Right kidney (tissue), 9 donors: Measurements from ENCODE around the gene SENP5.
"Not testable (repeated sequence)": the region's sequence is repeated elsewhere in the genome, so short reads cannot be mapped to it uniquely, and the experiment has no call there.

Experiments
- DNase-seq: peaks from one replicate; pipeline ENCODE4 v3.0.0-alpha.2; 2016
- long read RNA-seq, 8 donors: transcript quantifications; one replicate each; lab custom pipeline, GENCODE V29; 2026

SENP5 gene, protein sequence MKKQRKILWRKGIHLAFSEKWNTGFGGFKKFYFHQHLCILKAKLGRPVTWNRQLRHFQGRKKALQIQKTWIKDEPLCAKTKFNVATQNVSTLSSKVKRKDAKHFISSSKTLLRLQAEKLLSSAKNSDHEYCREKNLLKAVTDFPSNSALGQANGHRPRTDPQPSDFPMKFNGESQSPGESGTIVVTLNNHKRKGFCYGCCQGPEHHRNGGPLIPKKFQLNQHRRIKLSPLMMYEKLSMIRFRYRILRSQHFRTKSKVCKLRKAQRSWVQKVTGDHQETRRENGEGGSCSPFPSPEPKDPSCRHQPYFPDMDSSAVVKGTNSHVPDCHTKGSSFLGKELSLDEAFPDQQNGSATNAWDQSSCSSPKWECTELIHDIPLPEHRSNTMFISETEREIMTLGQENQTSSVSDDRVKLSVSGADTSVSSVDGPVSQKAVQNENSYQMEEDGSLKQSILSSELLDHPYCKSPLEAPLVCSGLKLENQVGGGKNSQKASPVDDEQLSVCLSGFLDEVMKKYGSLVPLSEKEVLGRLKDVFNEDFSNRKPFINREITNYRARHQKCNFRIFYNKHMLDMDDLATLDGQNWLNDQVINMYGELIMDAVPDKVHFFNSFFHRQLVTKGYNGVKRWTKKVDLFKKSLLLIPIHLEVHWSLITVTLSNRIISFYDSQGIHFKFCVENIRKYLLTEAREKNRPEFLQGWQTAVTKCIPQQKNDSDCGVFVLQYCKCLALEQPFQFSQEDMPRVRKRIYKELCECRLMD
- long read RNA-seq, donor 1, partial matches to known transcripts, result 0 of 3 reads
- long read RNA-seq, donor 1, other reads (novel, unspliced or antisense), result 0 of 3 reads
- long read RNA-seq, donor 2, partial matches to known transcripts, result 0 of 1 reads
- long read RNA-seq, donor 2, other reads (novel, unspliced or antisense), result 0 of 1 reads
- long read RNA-seq, donor 3, partial matches to known transcripts, result 0 of 1 reads
- long read RNA-seq, donor 3, other reads (novel, unspliced or antisense), result 0 of 1 reads
- long read RNA-seq, donor 4, transcript SENP5-206 (2 exons, 765 nt), result major isoform, 5 of 14 reads
- long read RNA-seq, donor 4, partial matches to known transcripts, result 7 of 14 reads
- long read RNA-seq, donor 4, other reads (novel, unspliced or antisense), result 0 of 14 reads
- long read RNA-seq, donor 5, full-length matches to known transcripts, result 4 of 10 reads
- long read RNA-seq, donor 5, partial matches to known transcripts, result 6 of 10 reads
- long read RNA-seq, donor 5, other reads (novel, unspliced or antisense), result 0 of 10 reads
- long read RNA-seq, donor 6, full-length matches to known transcripts, result 2 of 7 reads
- long read RNA-seq, donor 6, partial matches to known transcripts, result 5 of 7 reads
- long read RNA-seq, donor 6, other reads (novel, unspliced or antisense), result 0 of 7 reads
- long read RNA-seq, donor 7, full-length matches to known transcripts, result 5 of 17 reads
- long read RNA-seq, donor 7, partial matches to known transcripts, result 12 of 17 reads
- long read RNA-seq, donor 7, other reads (novel, unspliced or antisense), result 0 of 17 reads
- long read RNA-seq, donor 8, full-length matches to known transcripts, result 3 of 23 reads
- long read RNA-seq, donor 8, partial matches to known transcripts, result 20 of 23 reads
- long read RNA-seq, donor 8, other reads (novel, unspliced or antisense), result 0 of 23 reads

DNA sequence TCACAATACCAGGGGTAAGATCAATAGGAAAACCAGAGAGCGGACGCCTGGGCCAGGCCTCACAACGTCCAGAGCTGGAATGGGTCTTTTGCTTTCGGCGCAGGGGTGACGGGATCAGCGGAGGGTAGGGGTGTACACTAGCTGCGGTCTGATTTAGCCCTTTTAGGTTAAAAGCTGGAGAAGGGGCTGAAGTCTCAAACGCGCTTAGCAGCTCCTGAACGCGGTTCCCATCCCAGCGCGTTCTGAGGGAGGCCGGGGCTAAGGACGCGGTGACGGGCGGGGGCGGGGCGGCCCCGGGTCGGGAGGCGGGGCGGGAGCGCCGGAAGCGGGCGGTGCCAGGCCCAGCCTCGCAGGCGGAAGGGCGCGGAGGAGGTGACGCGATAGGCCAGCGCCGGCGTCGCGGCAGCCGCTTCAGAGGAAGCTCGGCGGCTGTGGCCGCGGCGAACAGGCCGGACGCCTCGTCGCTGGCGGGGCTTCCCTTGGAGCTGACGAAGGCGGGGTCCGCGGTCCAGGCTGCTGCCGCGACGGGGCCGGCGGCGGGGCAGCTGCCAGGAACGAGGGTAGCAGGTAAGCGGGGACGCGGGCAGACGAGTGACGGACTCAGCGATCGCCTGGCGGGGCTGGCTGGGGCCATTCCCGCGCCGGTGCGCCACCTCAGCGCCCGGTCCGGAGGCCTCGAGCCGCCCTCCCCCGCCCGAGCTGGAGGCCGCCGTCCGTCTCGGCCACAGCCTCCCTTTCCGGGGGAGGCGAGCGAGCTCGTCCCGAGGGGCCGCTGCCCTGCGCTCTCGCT is at the start of gene SENP5:
SENP5 (plus strand) TSS at position 414 of the 790 bp plus-strand sequence. CDS start 17,262 bp downstream, outside the sequence.
- DNase-seq, result peak; percentile 97

DNA sequence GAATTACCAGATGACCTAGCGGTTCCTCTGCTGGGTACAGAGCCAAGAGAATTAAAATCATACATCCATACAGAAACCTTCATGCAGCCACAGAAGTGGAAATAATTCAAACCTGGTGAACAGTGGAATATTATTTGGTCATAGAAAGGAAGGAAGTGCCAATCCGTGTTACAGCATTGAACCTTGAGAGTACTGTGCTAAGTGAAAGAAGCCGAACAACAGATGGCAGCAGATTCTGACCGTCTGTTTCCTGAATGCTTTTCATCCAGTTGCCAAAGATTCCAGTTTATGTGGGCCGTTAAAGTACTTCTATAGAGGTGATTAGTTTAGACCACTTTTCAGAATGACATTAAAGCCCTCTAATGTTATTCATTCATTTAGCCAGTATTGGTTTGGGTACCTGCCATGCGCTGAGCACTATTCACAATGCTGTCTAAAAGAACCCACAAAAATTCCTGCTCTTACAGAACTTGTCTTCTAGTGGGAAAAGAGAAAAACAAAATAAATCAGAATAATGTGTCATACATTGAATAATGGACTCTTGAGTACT is 45.8 kb upstream of the SENP5 start:
- DNase-seq, result no peak

DNA sequence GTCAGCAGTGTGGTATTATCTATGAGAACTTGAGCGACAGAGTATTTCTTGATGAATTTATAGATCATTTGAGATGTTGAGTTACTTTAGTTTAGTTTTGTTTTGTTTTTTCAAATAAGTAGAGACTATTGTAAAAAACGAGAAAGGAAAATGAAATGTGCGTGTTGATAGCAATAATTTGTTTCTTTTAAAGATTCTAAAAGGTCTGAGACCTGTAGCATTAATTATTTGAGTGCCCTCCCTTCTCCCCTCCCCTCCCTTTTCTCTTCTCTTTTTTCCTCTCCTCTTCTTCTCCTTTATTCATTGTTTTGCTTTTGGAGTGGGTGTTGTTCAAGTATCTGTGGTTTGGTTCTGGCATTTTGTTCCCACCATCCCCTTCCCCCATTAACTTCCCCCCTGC is 38.1 kb upstream of the SENP5 start:
- not testable (repeated sequence) for DNase-seq

DNA sequence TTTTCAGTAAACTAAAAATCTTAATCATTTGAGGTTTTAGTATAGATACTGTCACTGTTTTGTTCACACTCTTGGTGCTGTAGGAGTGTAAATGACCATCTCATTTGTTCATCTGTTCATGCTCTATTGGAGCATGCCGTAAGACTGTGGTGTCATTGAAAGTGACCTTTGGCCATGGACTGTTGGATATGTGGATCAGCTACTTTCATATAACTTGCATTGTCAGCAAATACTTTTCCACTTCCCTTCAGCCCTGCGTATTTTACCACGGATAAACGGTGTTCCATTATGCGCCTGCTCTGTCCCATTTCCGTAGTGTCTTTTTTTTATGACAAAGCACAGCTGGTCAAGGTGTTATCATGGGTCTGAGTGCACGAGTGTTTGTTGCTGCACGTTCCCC is 32.6 kb upstream of the SENP5 start:
- DNase-seq, result no peak

DNA sequence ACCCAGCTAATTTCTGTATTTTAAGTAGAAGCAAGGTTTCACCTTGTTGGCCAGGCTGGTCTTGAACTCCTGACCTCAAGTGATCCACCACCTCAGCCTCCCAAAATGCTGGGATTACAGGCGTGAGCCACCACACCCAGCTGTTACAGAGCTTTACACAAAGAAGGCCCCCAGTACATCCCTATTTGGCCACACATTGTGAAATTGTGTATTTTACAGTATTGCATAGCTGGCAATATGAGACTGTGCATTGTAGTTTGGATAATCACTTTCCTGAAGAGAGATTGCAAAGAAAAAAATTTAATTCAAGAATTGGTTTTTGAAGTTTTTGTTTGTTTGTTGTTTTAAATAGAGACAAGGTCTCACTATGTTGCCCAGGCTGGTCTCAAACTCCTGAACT is 31.1 kb upstream of the SENP5 start:
- DNase-seq, result not testable (repeated sequence)

DNA sequence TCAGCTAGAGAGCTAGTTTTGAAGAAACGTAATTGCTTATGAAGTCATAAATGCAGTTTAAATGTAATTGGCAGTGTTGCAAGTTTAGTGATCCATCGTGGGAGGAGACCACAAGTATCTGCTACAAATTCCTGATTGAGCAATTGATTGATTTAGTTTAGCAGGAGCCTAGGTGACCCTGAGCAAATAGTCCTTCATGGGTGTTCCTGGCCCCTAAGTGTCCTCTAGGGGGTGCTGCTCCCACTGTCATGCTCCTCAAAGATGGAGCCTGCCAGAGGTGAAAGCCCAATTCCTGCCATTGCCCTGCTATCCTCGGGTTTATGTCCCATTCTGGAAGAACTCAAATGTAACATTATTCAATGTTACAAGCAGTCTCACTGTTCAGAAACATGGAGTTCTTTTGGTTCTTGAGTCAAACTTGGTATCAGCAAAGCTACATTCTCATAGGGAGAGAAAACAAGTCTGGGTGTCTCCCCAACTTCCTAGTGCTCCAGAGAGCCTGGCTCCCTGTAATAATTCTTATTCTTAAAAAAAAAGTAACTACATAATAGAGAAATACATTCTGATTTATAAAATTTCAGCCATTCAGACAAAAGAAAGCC is 29.8 kb upstream of the SENP5 start:
- no peak for DNase-seq

DNA sequence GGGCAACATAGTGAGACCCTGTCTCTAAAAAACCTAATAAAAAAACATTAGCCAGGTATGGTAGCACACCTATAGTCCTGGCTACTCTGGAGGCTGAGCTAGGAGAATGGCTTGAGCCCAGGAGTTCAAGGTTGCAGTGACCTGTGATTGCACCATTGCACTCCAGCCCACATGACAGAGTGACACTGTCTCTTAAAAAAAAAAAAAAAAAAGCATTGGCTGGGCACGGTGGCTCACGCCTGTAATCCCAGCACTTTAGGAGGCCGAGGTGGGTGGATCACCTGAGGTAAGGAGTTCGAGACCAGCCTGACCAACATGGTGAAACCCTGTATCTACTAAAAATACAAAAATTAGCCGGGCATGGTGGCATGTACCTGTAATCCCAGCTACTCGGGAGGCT is 28.4 kb upstream of the SENP5 start:
- DNase-seq, result not testable (repeated sequence)

DNA sequence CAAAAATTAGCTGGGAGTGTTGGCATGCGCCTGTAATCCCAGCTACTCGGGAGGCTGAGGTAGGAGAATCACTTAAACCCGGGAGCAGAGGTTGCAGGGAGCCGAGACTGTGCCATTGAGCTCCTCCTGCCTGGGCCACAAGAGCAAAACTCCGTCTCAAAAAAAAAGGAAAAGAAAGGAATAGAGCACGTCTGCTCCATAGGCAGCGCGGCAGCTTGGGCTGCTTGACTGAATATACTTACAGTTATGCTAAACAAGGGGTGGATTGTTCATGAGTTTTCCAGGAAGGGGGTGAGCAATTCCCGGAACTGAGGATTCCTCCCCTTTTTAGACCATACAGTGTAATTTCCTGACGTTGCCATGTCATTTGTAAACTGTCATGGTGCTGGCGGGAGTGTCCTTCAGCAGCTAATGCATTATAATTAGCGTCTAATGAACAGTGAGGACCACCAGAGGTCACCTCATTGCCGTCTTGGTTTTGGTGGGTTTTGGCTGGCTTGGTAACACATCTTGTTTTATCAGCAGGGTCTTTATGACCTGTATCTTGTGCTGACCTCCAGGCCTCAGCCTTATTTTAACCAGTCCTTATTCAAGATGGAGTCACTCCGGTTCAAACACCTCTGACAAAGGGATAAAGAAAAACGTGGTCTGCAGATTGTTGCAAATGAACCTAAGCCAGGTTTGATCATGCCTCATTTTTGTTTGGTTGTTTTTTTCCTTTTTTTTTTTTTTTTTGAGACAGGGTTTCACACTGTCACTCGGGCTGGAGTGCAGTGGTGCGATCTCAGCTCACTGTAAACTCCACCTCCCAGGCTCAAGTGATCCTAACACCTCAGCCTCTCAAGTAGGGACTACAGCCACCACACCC is 24.9 kb upstream of the SENP5 start:
- DNase-seq, result no peak

DNA sequence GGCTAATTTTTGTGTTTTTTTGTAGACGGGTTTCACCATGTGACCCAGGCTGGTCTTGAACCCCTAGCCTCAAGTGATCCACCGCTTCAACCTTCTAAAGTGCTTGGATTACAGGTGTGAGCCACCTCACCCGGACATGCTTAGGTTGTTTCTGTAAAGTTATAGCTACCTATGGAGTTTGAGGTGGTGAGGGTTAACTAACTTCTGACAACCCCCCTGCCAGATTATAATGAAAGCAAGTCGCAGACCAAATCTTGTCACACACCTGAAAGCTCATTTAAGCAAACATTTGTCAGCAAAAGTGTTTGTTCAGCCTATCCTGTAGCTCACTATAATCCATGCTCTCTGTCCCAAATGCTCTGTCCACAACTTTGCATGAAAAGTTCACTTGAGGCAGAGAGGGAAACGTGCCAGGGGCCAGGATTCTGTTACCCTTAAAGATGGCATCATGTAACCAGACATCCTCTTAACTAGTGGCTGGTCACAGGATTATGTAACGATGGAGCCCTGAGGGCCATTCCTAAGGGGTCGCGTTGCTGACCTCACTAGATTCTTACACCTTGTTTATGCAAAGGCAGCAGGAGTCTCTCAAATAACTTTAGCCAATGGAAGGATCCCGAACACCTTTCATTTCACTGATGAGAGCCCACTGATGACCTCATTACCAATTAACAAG is 24.1 kb upstream of the SENP5 start:
- no peak for DNase-seq

DNA sequence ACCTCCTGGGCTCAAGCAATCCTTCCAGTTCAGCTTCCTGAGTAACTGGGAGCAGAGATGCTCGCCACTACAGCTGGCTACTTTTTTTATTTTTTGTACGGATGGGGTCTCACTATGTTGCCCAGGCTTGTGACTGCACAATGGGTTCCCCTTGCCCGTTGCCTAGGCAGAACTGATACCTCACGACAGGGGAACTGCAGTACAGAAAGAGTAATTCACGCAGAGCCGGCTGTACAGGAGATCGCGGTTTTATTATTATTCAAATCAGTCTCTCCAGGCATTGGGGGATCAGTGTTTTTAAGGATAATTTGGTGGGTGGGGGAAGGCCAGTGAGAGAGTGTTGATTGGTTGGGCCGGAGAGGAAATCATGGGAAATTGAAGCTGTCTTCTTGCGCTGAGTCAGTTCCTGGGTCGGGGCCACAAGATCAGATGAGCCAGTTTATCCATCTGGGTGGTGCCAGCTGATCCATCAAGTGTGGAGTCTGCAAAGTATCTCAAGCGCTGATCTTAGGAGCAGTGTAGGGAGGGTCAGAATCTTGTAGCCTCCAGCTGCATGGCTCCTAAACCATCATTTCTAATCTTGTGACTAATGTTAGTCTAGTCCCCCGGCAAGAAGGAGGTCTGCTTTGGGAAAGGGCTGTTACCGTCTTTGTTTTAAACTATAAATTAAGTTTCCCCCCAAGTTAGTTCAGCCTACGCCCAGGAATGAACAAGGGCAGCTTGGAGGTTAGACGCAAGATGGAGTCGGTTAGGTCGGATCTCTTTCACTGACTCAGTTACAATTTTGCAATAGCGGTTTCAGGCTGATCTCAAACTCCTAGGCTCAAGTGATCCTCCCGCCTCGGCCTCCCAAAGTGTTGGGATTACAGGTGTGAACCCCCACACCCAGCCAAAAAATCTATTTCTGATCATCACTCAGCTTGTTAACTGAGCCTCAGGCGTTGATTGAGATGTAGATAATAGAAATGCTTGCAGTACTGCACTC is 23.2 kb upstream of the SENP5 start:
- not testable (repeated sequence) for DNase-seq

DNA sequence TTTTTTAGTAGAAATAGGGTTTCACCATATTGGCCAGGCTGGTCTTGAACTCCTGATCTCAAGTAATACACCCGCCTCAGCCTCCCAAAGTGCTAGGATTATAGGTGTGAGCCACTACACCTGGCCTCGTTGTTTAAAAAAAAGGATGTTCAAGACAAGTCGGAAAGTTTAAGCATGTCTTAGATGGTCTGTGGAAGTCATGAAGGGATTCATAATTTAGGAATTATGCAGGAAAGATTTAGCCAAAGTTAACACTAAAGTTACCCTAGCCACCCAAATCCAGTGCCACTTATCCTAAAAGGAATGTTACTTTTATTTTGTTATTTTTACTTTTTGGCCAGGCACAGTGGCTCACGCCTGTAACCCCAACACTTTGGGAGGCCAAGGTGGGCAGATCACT is 19.3 kb upstream of the SENP5 start:
- not testable (repeated sequence) for DNase-seq

DNA sequence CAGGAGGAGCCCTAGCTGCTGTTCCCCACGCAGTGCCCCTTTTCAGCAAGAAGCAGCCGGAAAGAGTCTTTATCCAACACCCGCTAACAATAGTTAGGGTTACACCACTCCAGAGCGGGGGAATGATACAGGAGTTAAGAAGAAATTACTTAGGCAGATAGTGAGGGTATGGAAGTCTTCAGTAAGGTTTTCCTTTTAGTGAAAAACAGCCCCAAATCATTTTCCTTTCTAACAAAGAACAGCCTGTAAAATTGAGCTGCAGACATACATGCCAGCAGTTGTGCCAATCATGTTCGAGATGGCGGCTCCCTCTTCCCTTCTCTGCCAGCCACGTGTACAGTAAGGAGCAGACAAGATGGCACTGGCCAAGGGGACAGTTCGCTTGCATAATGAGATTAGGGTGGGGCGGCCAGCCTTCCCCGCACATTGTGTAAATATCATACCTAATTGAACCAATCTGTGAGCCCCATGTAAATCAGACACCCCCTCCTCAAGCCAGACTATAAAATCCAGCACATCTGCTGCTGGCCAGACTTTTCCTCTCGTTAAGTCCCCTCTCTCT is 18.5 kb upstream of the SENP5 start:
- DNase-seq, result no peak

DNA sequence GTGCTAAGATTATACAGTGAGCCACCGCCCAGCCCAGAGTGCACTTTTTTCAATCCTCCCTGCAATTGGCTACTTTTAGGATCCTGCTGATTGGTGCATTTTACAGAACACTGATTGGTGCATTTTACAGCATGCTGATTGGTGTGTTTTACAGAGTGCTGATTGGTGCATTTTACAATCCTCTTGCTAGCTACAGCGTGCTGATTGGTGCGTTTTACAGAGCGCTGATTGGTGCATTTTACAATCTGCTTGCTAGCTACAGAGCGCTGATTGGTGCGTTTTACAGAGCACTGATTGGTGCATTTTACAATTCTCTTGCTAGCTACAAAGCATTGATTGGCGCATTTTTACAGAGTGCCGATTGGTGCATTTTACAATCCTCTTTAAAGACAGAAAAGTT is 4.7 kb upstream of the SENP5 start:
- DNase-seq, result not testable (repeated sequence)

DNA sequence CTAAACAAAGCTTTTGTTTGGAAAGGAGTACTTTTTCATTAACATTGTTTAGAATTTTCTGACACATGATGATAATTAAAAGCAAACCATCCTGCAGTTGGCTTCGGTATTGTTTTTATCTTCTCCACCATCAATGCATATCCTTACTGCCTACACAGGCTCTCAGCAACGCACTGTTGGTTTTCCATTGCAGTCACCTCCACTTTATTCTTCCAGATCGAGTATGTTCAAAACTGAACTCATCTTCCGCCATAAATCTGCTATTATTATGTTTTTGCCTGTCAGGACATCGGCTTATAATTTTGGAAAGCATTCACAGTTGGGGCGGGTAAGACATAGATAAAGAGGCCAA is 589 bp upstream of the SENP5 start:
- no peak for DNase-seq

DNA sequence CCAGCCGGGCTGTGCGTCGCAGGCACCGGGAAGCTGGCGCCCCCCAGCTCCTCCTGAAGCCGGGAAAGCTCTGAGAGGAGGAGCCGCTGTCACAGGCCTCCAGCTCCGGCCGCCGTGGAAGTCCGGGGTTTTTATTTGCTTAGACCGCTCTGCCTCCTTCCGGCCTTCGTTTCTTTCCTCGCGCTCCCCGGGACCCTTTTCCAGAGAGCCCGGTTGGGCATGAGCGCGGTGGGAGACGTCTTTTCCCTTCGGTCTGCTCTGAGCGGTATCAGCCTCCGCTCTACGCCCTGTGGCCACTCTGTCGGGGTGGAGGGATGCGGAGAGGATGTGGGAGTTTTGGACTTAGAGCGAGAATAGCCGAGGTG is 559 bp downstream of the SENP5 start:
- no peak for DNase-seq

DNA sequence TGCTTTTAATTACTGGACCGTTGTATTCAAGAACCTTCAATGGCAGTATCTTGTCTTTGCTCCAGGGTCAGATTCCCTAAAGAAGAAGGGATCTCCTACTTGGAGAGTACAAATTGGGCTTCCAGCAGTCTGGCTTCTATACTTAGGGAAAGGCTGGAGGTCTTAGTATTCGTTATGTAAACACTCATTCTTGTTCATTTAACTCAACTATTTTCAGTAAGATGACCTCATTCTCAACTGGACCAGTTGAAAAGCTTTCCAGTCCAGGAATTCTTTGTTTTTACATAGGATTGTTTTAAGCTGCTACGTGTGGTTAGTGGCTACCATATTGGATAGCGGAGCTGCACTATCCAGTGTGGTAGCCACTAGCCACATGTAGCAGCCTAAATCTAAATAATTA is 4.6 kb downstream of the SENP5 start:
- DNase-seq, result no peak

DNA sequence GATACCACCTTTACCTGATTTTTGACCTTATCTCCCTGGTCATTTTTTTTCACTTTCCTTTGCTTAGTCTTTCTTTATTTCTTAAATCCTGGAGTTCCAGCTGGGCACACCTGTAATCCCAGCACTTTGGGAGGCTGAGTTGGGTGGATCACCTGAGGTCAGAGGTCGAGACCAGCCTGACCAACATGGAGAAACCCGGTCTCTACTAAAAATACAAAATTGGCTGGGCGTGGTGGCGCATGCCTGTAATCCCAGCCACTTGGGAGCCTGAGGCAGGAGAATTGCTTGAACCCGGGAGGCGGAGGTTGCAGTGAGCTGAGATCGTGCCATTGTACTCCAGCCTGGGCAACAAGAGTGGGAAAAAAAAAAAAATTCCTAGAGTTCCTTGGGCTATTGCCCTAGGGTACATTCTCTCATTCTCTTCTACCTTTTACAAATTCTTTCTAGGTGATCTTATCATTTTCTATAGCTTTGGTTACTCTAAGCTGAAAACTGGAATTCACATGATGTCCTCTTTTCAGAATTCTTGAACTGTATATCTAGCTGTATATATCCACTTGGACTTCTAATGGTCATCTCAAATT is 6.9 kb downstream of the SENP5 start:
- not testable (repeated sequence) for DNase-seq
